Retina (tissue), 1 donor: Measurements from ENCODE around the gene RFX8.
"Not testable (repeated sequence)": the region's sequence is repeated elsewhere in the genome, so short reads cannot be mapped to it uniquely, and the experiment has no call there.

ENCODE experiments used
- DNase-seq: peaks from one replicate; pipeline ENCODE4 v3.0.0-alpha.2; 2016

The RFX8 gene

GRCh38 chr2:101438555-101438954 lies 36.4 kb downstream of the RFX8 start:
- DNase-seq = not testable (repeated sequence)

GRCh38 chr2:101435001-101435862 lies 39.7 kb downstream of the RFX8 start:
- DNase-seq = peak; percentile 83

- DNase-seq = no peak
These were observed 41.4 kb downstream of the RFX8 start for GRCh38 chr2:101433465-101433864.

- DNase-seq = no peak
These were observed 42.3 kb downstream of the RFX8 start for GRCh38 chr2:101432411-101433181.

GRCh38 chr2:101431486-101431885 lies 43.4 kb downstream of the RFX8 start:
- DNase-seq = no peak

GRCh38 chr2:101430156-101430555 lies 44.8 kb downstream of the RFX8 start:
- no peak for DNase-seq

- no peak for DNase-seq
These were observed 45.5 kb downstream of the RFX8 start for GRCh38 chr2:101429453-101429852.

- DNase-seq = no peak
These were observed 46.3 kb downstream of the RFX8 start for GRCh38 chr2:101428422-101429176.

GRCh38 chr2:101427743-101428142 lies 47.2 kb downstream of the RFX8 start:
- DNase-seq = no peak

- DNase-seq = no peak
These were observed 47.7 kb downstream of the RFX8 start for GRCh38 chr2:101427240-101427639.

GRCh38 chr2:101426822-101427221 lies 48.1 kb downstream of the RFX8 start:
- no peak for DNase-seq

GRCh38 chr2:101420623-101421022 lies 54.3 kb downstream of the RFX8 start:
- no peak for DNase-seq

GRCh38 chr2:101419096-101419663 lies 55.7 kb downstream of the RFX8 start:
- peak; percentile 43 for DNase-seq

GRCh38 chr2:101418460-101419095 lies 56.3 kb downstream of the RFX8 start:
- no peak for DNase-seq

GRCh38 chr2:101416609-101417008 lies 58.3 kb downstream of the RFX8 start:
- DNase-seq = no peak

GRCh38 chr2:101415884-101416283 lies 59.0 kb downstream of the RFX8 start:
- DNase-seq = no peak

GRCh38 chr2:101415220-101415619 lies 59.7 kb downstream of the RFX8 start:
- no peak for DNase-seq

GRCh38 chr2:101412092-101412694 lies 62.7 kb downstream of the RFX8 start:
- no peak for DNase-seq

- DNase-seq = no peak
These were observed 64.2 kb downstream of the RFX8 start for GRCh38 chr2:101410746-101411145.

GRCh38 chr2:101410114-101410513 lies 64.8 kb downstream of the RFX8 start:
- no peak for DNase-seq

- no peak for DNase-seq
These were observed 65.2 kb downstream of the RFX8 start for GRCh38 chr2:101409699-101410098.

- no peak for DNase-seq
These were observed 66.0 kb downstream of the RFX8 start for GRCh38 chr2:101408925-101409324.
